Measurements from ENCODE around the gene CORIN.

The CORIN gene

DNA sequence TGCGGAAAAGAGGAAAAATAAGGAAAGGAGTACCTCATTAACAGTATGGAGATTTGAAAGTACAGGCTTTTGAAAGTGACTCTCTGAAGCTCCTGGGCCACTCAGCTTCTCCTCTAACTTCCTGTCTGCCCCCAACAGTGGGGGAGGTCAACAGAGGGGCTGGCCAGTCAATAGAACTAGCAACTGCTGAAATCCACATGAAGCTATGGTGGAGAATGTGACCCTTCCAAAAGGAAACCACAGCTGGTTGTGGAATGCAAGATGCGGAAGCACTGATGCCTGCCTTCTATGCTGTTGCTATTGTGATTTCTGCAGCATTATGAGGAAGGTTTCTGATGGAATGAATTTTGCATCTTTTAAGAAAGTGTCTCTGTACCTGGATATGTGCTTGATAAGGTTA is 2.4 kb downstream of the CORIN start:
- DNase-seq (ENCODE audit: low spot score): no peak

- no peak for DNase-seq (ENCODE audit: low spot score)
Observed at GRCh38 chr4:47831026-47831679, 6.7 kb downstream of the CORIN start.

DNA sequence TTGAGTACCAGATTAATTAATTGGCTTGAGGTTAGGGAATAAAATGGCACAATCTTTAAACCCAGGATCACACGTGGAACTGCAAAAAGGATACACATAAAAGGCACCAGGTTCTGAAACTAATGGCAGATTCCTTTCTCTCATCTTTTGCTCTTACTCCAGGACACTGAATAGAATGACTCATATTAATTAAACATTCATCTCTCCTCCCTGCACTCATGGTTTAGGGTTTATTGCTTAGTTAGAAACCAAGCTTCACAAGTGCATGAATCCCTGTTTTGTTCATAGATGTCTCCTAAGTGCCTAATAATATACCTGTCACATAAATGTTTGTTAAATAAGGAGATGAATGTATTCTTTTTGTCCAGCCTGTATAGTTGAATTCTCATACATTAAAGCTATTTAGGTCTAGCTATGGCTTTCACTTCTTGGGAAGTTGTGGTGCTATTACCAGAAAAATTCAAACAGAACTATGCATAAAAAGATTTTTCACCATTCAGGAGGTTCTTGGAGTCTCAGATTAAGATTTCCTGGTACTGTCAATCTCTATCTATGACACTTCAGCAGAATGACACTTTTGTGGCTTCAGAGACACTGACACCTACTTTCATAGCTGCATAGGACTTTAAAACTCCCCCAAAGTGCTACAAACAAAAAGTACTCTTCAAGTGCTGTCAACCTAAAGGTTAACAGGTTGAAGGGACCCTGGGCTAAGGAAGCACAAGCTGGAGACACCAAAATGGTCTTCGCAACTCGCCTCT is 7.4 kb downstream of the CORIN start:
- no peak for DNase-seq (ENCODE audit: low spot score)

GRCh38 chr4:47829438-47829837 is 8.4 kb downstream of the CORIN start:
- DNase-seq (ENCODE audit: low spot score): no peak

DNA sequence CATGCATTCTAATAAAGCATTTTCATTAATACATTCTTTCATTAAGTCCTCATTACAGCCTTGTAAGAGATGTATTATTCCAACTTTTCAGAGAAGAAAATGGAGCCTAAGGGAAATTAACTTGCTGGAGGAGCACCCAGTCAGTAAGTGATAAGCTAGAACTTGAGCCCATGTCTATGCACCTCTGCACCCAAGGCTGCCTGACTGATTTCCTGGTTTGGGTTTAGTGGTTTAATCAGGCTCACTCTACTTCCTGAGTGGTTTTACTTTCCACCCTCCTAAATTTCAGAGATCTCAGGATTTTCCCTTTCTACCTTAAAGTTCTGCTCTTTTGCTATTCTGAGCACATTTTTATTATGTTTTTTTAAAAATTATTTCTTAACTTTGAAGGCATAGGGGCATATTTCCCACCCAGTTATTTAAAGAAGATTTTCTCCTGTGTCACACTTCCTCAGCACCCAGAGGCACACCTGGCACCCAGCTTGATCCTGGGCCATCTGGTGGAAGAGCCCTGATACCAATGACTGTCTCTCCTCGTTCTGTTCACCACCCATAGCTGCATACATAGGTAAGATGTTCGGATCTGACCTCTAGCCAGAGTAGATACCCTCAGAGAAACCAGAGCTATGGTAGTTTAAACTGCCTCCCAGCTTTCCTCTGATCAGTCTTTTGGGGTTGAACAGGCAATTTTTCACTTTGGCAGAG is 10.4 kb downstream of the CORIN start:
- no peak for DNase-seq (ENCODE audit: low spot score)

- DNase-seq (ENCODE audit: low spot score): peak; percentile 56
Observed at GRCh38 chr4:47824840-47825239, 13.0 kb downstream of the CORIN start.

DNA sequence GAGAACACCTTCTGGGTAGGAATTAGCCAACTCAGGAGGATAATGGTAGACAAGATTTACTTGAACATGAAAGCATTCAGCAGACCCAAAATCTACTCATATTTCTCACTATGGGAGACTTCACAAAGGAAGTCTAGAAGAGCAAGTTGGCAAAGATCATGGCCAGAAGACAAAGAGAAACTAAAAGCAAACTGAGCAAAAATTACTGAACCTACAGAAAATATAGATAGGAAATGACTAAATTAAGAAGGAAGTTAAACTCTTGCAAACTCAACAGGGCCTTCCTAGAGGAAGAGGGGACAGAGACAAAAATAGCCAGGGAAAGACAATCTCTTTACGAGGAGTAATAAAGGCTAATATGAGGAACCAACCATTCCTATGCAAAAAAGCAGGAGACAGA is 18.7 kb downstream of the CORIN start:
- DNase-seq (ENCODE audit: low spot score): no peak

DNA sequence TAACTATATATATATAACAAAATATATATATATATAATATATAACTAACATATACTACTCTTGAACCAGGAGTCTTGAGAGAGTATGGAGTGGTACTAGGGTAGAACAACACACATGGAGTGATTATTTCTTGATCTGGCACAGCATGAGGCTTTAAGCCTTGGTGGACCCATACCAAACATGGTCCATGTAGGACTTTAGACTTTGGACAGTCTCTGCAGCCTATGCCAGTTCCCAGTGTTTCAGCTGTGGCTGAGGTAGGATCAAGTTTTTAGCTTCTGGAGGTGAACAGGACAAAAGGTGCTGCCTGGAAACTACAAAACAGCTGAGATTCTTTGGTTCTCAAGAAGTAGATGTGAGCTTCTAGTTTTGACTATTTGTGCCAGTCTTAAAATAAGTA is 20.6 kb downstream of the CORIN start:
- no peak for DNase-seq (ENCODE audit: low spot score)

- DNase-seq (ENCODE audit: low spot score): no peak
Observed at GRCh38 chr4:47816748-47817147, 21.1 kb downstream of the CORIN start.

GRCh38 chr4:47814618-47815295 is 23.1 kb downstream of the CORIN start:
- DNase-seq (ENCODE audit: low spot score): no peak

GRCh38 chr4:47809654-47810203 is 28.1 kb downstream of the CORIN start:
- DNase-seq (ENCODE audit: low spot score): no peak

GRCh38 chr4:47804598-47804997 is 33.3 kb downstream of the CORIN start:
- DNase-seq (ENCODE audit: low spot score): no peak

DNA sequence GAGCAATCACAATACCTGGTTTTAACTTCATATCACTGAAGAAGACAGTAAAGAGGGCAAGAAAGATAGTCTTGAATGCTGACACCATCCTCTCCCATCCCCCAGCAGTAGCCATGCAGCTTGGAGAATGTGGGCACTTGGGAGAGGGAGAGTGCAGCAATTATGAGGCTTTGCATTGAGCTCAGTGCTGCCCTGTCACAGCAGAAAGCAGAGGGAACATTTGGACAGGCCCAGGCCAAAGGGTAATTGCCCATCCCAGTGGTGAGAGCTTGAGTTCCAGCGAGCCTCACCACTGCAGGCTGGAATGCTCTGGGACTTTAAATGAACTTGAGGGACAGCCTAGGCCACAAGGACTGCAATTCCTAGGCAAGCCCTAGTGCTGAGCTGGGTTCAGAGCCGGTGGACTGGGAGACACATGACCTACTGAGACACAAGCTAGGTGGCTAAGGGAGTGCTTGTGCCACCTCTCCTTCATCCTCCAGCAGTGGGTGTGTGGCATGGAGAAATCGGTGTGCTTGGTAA is 36.3 kb downstream of the CORIN start:
- DNase-seq (ENCODE audit: low spot score): no peak

DNA sequence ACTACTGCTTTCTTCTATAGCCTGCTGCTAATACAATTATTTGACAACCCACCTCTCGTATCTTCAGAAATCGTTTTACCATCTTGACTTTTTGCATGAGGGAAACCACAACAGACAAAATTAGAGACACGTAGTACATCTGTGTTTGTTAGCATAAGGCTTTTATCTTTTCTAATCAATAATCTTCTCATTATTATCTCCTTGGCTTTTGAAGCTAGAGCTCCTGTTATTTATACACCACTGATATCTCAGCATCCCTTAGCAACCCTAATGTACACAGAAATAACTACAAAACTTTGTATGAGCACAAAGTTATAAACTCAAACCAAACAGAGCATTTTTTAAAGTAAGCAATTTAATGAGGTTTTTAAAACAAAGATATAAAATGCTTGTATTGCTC is 39.7 kb downstream of the CORIN start:
- DNase-seq (ENCODE audit: low spot score): no peak

- no peak for DNase-seq (ENCODE audit: low spot score)
Observed at GRCh38 chr4:47791965-47792364, 45.9 kb downstream of the CORIN start.

GRCh38 chr4:47790105-47790504 is 47.8 kb downstream of the CORIN start:
- no peak for DNase-seq (ENCODE audit: low spot score)

DNA sequence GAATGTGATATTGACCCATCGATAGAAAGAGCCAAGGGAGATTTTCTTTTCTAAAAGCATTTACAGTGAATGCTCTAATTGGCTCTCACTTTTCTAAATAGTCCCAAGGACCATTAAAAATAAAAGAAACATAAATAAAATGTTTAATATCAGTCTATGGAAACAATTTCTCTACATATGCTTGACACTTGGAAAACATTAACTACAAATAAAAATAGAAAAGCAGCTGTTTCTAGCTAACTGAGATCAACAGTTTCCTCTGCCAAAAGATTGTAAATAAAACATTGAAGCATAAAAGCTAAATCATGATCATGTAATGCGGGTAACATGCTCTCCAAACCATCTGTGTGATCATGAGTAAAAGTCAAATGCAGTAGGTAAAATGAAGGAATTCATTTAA is 49.7 kb downstream of the CORIN start:
- DNase-seq (ENCODE audit: low spot score): no peak

DNA sequence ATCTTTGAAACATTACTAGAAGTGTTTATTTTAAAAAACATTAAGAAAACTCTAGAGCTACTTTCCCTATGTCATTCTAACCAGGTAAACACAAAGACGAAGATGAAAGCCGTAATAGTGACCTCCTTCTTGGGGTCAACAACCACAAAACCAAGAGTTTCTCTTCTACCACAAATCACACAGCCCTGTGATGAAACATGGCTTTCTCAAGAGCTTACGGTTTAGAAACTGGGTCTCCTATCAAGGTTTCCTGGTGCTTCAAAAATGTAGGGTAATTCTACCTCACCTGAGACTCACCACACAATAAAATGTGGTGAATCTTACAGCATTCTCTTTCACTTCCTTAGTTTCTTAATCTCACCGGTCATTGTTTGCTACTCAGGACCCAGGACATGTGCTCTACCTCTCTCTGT is 50.9 kb downstream of the CORIN start:
- no peak for DNase-seq (ENCODE audit: low spot score)

- no peak for DNase-seq (ENCODE audit: low spot score)
Observed at GRCh38 chr4:47785153-47785552, 52.7 kb downstream of the CORIN start.

DNA sequence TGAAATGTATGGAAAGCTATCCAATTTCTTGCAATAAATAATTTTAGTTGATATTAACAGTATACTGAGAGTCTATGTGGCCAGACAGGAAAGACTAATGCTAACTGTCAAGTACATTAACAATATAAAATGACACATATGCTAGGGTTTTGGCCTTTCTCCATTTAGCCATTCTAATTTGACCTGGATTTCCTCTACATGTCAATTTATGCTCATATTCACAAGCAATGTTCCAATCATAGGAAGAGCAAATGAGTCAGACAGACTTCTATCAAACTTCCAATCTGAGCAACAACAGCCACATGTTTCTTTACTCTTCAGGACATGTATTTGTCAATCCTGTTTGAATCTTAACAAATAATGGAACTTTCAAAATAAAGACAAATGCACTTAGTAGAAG is 53.6 kb downstream of the CORIN start:
- DNase-seq (ENCODE audit: low spot score): no peak

GRCh38 chr4:47776353-47776752 is 61.5 kb downstream of the CORIN start:
- DNase-seq (ENCODE audit: low spot score): no peak

- DNase-seq (ENCODE audit: low spot score): no peak
Observed at GRCh38 chr4:47774079-47774478, 63.8 kb downstream of the CORIN start.
